Spleen (tissue), 11 donors: ENCODE results near the gene VGLL3. TPM values are rescaled to one million over a fixed set of nuclear protein-coding genes. Genes with fewer than 3 reads are reported as not detected.

Experiments used
- DNase-seq: peaks from one replicate; pipeline ENCODE4 v3.0.0-alpha.2; 2020
- H3K27ac ChIP-seq, 8 donors: fragments of 200-600 bp; sonication (generic) in 7 of 8; 1 replicate in 4 of 8; 2 replicates in 4 of 8; pipeline versions ENCODE4 v1.5.0 to v1.8.0; 2016 to 2021; ENCODE audit warnings: inconsistent platforms in 4 of 8, mild to moderate bottlenecking in 4 of 8, moderate library complexity in 1 of 8
- H3K27me3 ChIP-seq, 7 donors: fragments of 200-600 bp; sonication (generic) in 6 of 7; replicated peaks in 1 of 7; 1 replicate in 4 of 7; 2 replicates in 3 of 7; pipeline versions ENCODE4 v1.5.0 to v1.8.0; 2016 to 2021; ENCODE audit warnings: inconsistent platforms in 3 of 7, mild to moderate bottlenecking in 1 of 7
- H3K36me3 ChIP-seq, 6 donors: fragments of 200-600 bp; sonication (generic) in 5 of 6; 1 replicate in 4 of 6; 2 replicates in 2 of 6; pipeline versions ENCODE4 v1.5.0 to v1.8.0; 2016 to 2021; ENCODE audit warnings: inconsistent platforms in 2 of 6
- H3K4me1 ChIP-seq, 6 donors: fragments of 200-600 bp; sonication (generic) in 5 of 6; 1 replicate in 3 of 6; 2 replicates in 3 of 6; pipeline versions ENCODE4 v1.5.0 to v1.8.0; 2016 to 2021; ENCODE audit warnings: inconsistent platforms in 3 of 6
- H3K4me3 ChIP-seq, 8 donors: fragments of 200-600 bp; sonication (generic) in 7 of 8; 1 replicate in 4 of 8; 2 replicates in 4 of 8; pipeline versions ENCODE4 v1.5.0 to v1.8.0; 2016 to 2021; ENCODE audit warnings: inconsistent platforms in 4 of 8, mild to moderate bottlenecking in 4 of 8, moderate library complexity in 2 of 8
- H3K9me3 ChIP-seq, 8 donors: fragments of 200-600 bp; sonication (generic) in 7 of 8; 1 replicate in 4 of 8; 2 replicates in 4 of 8; pipeline versions ENCODE4 v1.5.0 to v1.8.0; 2016 to 2021; ENCODE audit warnings: inconsistent platforms in 4 of 8
- CTCF ChIP-seq, 11 experiments: fragments of 200-600 bp in 7 of 11; fragments of 450-650 bp in 4 of 11; sonication (generic) in 4 of 11; IDR thresholded peaks in 8 of 11; conservative IDR thresholded peaks in 3 of 11; 1 replicate in 7 of 11; 2 replicates in 4 of 11; pipeline versions ENCODE4 v1.4.0 to v1.8.0; 2016 to 2021; ENCODE audit warnings: antibody characterized with exemption in 11 of 11, inconsistent platforms in 4 of 11, mild to moderate bottlenecking in 1 of 11
- POLR2A ChIP-seq, 3 donors: fragments of 450-650 bp; IDR thresholded peaks; one replicate each; pipeline ENCODE4 v1.5.1; 2017; ENCODE audit warnings: antibody characterized with exemption in 3 of 3, mild to moderate bottlenecking in 1 of 3
- POLR2AphosphoS5 ChIP-seq, 3 donors: sonication (generic); formaldehyde crosslinking; IDR thresholded peaks; one replicate each; pipeline ENCODE4 v1.5.1; 2017; ENCODE audit warnings: antibody characterized with exemption in 3 of 3
- WGBS, 5 donors: extraction: QIAGEN DNeasy Blood & Tissue Kit in 3 of 5; methylation state at CpG; one replicate each; pipeline versions ENCODE4 v1.1.5 to v1.1.7; 2013 to 2018; 5-methylcytosine and 5-hydroxymethylcytosine counted together
- intact Hi-C: fragments of 100-400 bp; cut with DNase I; formaldehyde crosslinking; loops from one replicate; pipeline ENCODE4 v1.15.0; 2023; ENCODE audit warnings: low total_unique reads
- polyA plus RNA-seq, 3 donors: library from polyadenylated mRNA; stranded (reverse); fragments of 200-250 nt; gene quantifications; one replicate each; pipeline ENCODE4 v1.2.1, GENCODE V29; 2013
- total RNA-seq, 7 donors: library from RNA; depleted of rRNA in 3 of 7; stranded (reverse); fragments of >200 nt in 3 of 7; fragmentation: NEBNext Ultra II Directional in 4 of 7; extraction: Animal tissue kit (Norgen Biotek cat#: 25700) in 4 of 7; gene quantifications; one replicate each; pipeline versions ENCODE4 v1.1.0 to v1.2.1, GENCODE V29; 2016 to 2021
- donor health status: healthy with polysubstance abuse.
- donor health status: DM: no; HTN: no; CAD: no; lungs with moderate emphysema.
- donor health status: DM: no; HTN: no; CAD: no.
- donor health status: Bipolar disorder and iron deficiency.
- donor health status: healthy.
- donor health status: DM: no; HTN: no; CAD: no.
- donor health status: DM: yes; HTN: yes; CAD: no.

VGLL3 gene
- total and polyA plus RNA-seq, 10 donors: 0.26 to 9.9 (median 2.2) TPM

GRCh38 chr3:86993704-86994103 is 2.8 kb upstream of the VGLL3 start:
- 46 to 64% (median 55%) methylated on average over 7 of the region's 7 CpGs for WGBS, 5 donors
- peaks cover 0 to 43% (median 23%) of the 10 kb centered on the region in 7 donors for H3K27me3 ChIP-seq
- H3K4me1 ChIP-seq: peaks cover 0 to 21% (median 8%) of the 10 kb centered on the region in 6 donors
- no peak overlapping the region for H3K27ac ChIP-seq
- TF ChIP-seq POLR2A (IDR thresholded peaks at IDR 0.05) (no peak), POLR2AphosphoS5 (IDR thresholded peaks at IDR 0.05) (no peak), CTCF (IDR thresholded peaks at IDR 0.05 in 8 of 11, conservative IDR thresholded peaks at IDR 0.05 in 3 of 11) (no peak)
- no peak overlapping the region for H3K4me3 ChIP-seq
- no peak for DNase-seq
- intact Hi-C loops: no loop called here
- H3K9me3 ChIP-seq: no peaks in the 10 kb centered on the region
- H3K36me3 ChIP-seq: no peaks in the 10 kb centered on the region

GRCh38 chr3:86991840-86992435 is 989 bp upstream of the VGLL3 start:
- H3K27me3 ChIP-seq: peaks cover 0 to 58% (median 23%) of the 10 kb centered on the region in 7 donors
- peak overlapping the region in 4 of 8 donors; percentile 41 to 72 (median 62) for H3K27ac ChIP-seq
- peaks cover 0 to 21% (median 8%) of the 10 kb centered on the region in 6 donors for H3K4me1 ChIP-seq
- TF ChIP-seq CTCF (IDR thresholded peaks at IDR 0.05 in 8 of 11, conservative IDR thresholded peaks at IDR 0.05 in 3 of 11) (no peak), POLR2A (IDR thresholded peaks at IDR 0.05) (no peak), POLR2AphosphoS5 (IDR thresholded peaks at IDR 0.05) (no peak)
- no peak for DNase-seq
- WGBS, 5 donors: 67 to 76% (median 73%) methylated on average over 8 of the region's 8 CpGs
- peak overlapping the region in 3 of 8 donors; percentile 45 to 73 (median 52) for H3K4me3 ChIP-seq
- H3K36me3 ChIP-seq: no peaks in the 10 kb centered on the region
- intact Hi-C loops: no loop called here
- no peaks in the 10 kb centered on the region for H3K9me3 ChIP-seq

- Histone ChIP-seq H3K4me1 (peaks cover 0 to 21% (median 8%) of the 10 kb centered on the region in 6 donors), H3K27me3 (peaks cover 0 to 61% (median 23%) of the 10 kb centered on the region in 7 donors), H3K36me3 (no peaks in the 10 kb centered on the region), H3K27ac (peak overlapping the region in 7 of 8 donors; percentile 32 to 72 (median 64)), H3K4me3 (peak overlapping the region; percentile 32 to 73 (median 46)), H3K9me3 (no peaks in the 10 kb centered on the region)
- no peak for TF ChIP-seq CTCF (IDR thresholded peaks at IDR 0.05 in 8 of 11, conservative IDR thresholded peaks at IDR 0.05 in 3 of 11)
- TF ChIP-seq POLR2AphosphoS5 (IDR thresholded peaks at IDR 0.05): no peak
- TF ChIP-seq POLR2A (IDR thresholded peaks at IDR 0.05): no peak
- intact Hi-C loops: no loop called here
- DNase-seq: no peak
- 8 to 11% (median 9%) methylated on average over 7 of the region's 7 CpGs for WGBS, 5 donors
Observed at GRCh38 chr3:86991482-86991815, 500 bp upstream of the VGLL3 start.

- H3K4me1 ChIP-seq: peaks cover 0 to 21% (median 8%) of the 10 kb centered on the region in 6 donors
- intact Hi-C loops: no loop called here
- WGBS, 5 donors: 7 to 19% (median 11%) methylated on average over 24 to 29 of the region's 29 CpGs
- H3K9me3 ChIP-seq: no peaks in the 10 kb centered on the region
- peaks cover 0 to 61% (median 23%) of the 10 kb centered on the region in 7 donors for H3K27me3 ChIP-seq
- H3K4me3 ChIP-seq: peak overlapping the region; percentile 32 to 73 (median 46)
- H3K36me3 ChIP-seq: no peaks in the 10 kb centered on the region
- peak; percentile 68 for DNase-seq
- peak overlapping the region in 7 of 8 donors; percentile 41 to 72 (median 65) for H3K27ac ChIP-seq
- no peak for TF ChIP-seq CTCF (IDR thresholded peaks at IDR 0.05 in 8 of 11, conservative IDR thresholded peaks at IDR 0.05 in 3 of 11)
- TF ChIP-seq POLR2A (IDR thresholded peaks at IDR 0.05): no peak
- TF ChIP-seq POLR2AphosphoS5 (IDR thresholded peaks at IDR 0.05): no peak
Observed at GRCh38 chr3:86990012-86990733, 776 bp downstream of the VGLL3 start.
